K562 (cell line): Measurements from ENCODE around the gene ODF2. TPM values are rescaled to one million over a fixed set of nuclear protein-coding genes. Genes with fewer than 3 reads are reported as not detected.

Source experiments
- ATAC-seq: fragments of 200-7000 bp; cut with Tn5 transposase; 3 replicates; pipeline ENCODE4 v1.9.1; 2020; ENCODE audit warnings: moderate library complexity
- BruUV-seq: library from RNA; stranded (reverse); fragments of 400-500 nt; replicated peaks from 2 replicates; lab custom pipeline; 2021; lab: Mats Ljungman, UMichigan
- CTCF ChIA-PET: fragments of 300-600 bp; formaldehyde crosslinking; extraction: SDS; loops from one replicate; lab custom pipeline; 2021; ENCODE audit warnings: low intra/inter-chr PET ratio; lab: Yijun Ruan, JAX
- POLR2A ChIA-PET: fragments of 300-600, 350-650 bp; sonication (Branson Sonifier 250); formaldehyde crosslinking; extraction: SDS; loops from one replicate; lab custom pipeline; 2021; ENCODE audit warnings: antibody characterized with exemption, inconsistent platforms; lab: Yijun Ruan, JAX
- DNase-seq, 4 experiments: peaks; one replicate each; pipeline versions ENCODE4 v3.0.0 to v3.0.0-alpha.2; 2011 to 2018; ENCODE audit warnings: low spot score in 3 of 4, mixed read lengths in 3 of 4; ENCODE audit errors: extremely low read depth in 1 of 4
- FAIRE-seq: peaks from 2 replicates; lab custom pipeline; 2011; peaks lifted over from hg19 to GRCh38; lab: Jason Lieb, UNC
- H2AFZ ChIP-seq: 2 replicates; pipeline ENCODE4 v1.6.0; 2011; ENCODE audit warnings: low read depth, low read length, control low read depth, inconsistent platforms
- H3K27ac ChIP-seq: fragments of 200-600 bp; 3 replicates; pipeline ENCODE4 v1.8.0; 2011; ENCODE audit warnings: low read depth, mild to moderate bottlenecking, control low read depth, inconsistent platforms, low read length, moderate library complexity, mixed read lengths; ENCODE audit errors: extremely low read depth
- H3K27me3 ChIP-seq, 2 experiments: fragments of 300-600 bp in 1 of 2; 2 replicates in 1 of 2; 3 replicates in 1 of 2; pipeline versions ENCODE4 v1.6.0 to v1.8.0; 2011; ENCODE audit warnings: inconsistent platforms in 2 of 2, low read length in 2 of 2, mild to moderate bottlenecking in 1 of 2, mixed read lengths in 1 of 2, moderate library complexity in 1 of 2; ENCODE audit not compliant: control insufficient read depth in 2 of 2, insufficient read depth in 2 of 2
- H3K36me3 ChIP-seq: fragments of 300-600 bp; 3 replicates; pipeline ENCODE4 v1.8.0; 2011; ENCODE audit warnings: mild to moderate bottlenecking, low read length, inconsistent platforms; ENCODE audit not compliant: control insufficient read depth, insufficient read depth
- H3K4me1 ChIP-seq, 2 experiments: fragments of 200-600 bp in 1 of 2; replicated peaks in 1 of 2; 2 replicates in 1 of 2; 3 replicates in 1 of 2; pipeline versions ENCODE4 v1.5.1 to v1.8.0; 2011; ENCODE audit warnings: inconsistent platforms in 2 of 2, low read length in 2 of 2, mild to moderate bottlenecking in 1 of 2, mixed read lengths in 1 of 2, moderate library complexity in 1 of 2; ENCODE audit not compliant: control insufficient read depth in 2 of 2, insufficient read depth in 2 of 2
- H3K4me2 ChIP-seq: 2 replicates; pipeline ENCODE4 v1.6.1; 2011; ENCODE audit warnings: low read length, control low read depth, inconsistent platforms, mixed read lengths; ENCODE audit not compliant: insufficient read depth
- H3K4me3 ChIP-seq: fragments of 200-600 bp; sonication (generic), shearing (Covaris generic); 2 replicates; pipeline ENCODE4 v1.5.1; 2016; ENCODE audit warnings: control low read depth, inconsistent platforms
- H3K79me2 ChIP-seq: fragments of 200-600 bp; 3 replicates; pipeline ENCODE4 v1.8.0; 2011; ENCODE audit warnings: low read length, inconsistent platforms; ENCODE audit not compliant: control insufficient read depth, insufficient read depth
- H3K9ac ChIP-seq, 2 experiments: 2 replicates each; pipeline versions ENCODE4 v1.6.0 to v1.6.1; 2011; ENCODE audit warnings: low read depth in 2 of 2, low read length in 2 of 2, control low read depth in 1 of 2, inconsistent platforms in 1 of 2, mild to moderate bottlenecking in 1 of 2, mixed read lengths in 1 of 2; ENCODE audit not compliant: insufficient read depth in 1 of 2
- H3K9me1 ChIP-seq: one replicate; pipeline ENCODE4 v1.6.0; 2011; ENCODE audit warnings: inconsistent platforms, mild to moderate bottlenecking, low read length, moderate library complexity; ENCODE audit not compliant: control insufficient read depth, insufficient read depth
- H3K9me3 ChIP-seq: replicated peaks from 2 replicates; pipeline ENCODE4 v1.5.1; 2011; ENCODE audit warnings: low read depth, low read length, inconsistent platforms; ENCODE audit not compliant: control insufficient read depth, insufficient read depth
- H4K20me1 ChIP-seq: replicated peaks from 2 replicates; pipeline ENCODE4 v1.6.1; 2011; ENCODE audit warnings: low read length, inconsistent platforms, mixed read lengths; ENCODE audit not compliant: control insufficient read depth, insufficient read depth
- ARID3B ChIP-seq: fragments of 250-450 bp; sonication (Bioruptor Pico); IDR thresholded peaks from 2 replicates; pipeline ENCODE4 v1.4.0; 2020; ENCODE audit warnings: borderline replicate concordance
- CBX3 ChIP-seq, 2 experiments: IDR thresholded peaks; 1 replicate in 1 of 2; 2 replicates in 1 of 2; pipeline ENCODE4 v1.6.1; 2012; ENCODE audit warnings: inconsistent platforms in 2 of 2, low read length in 2 of 2, borderline replicate concordance in 1 of 2, control low read depth in 1 of 2
- PRPF4 ChIP-seq: fragments of 200-400 bp; formaldehyde crosslinking; IDR thresholded peaks from one replicate; pipeline ENCODE4 v1.6.1; 2017; ENCODE audit warnings: low read length, low read depth, mild to moderate bottlenecking; ENCODE audit not compliant: insufficient read depth, poor library complexity, severe bottlenecking
- PTBP1 ChIP-seq: fragments of 200-400 bp; formaldehyde crosslinking; IDR thresholded peaks from 2 replicates; pipeline ENCODE4 v1.6.1; 2017; ENCODE audit warnings: low read depth, low read length
- THRAP3 ChIP-seq: fragments of 450-650 bp; IDR thresholded peaks from 2 replicates; pipeline ENCODE4 v1.6.1; 2016; ENCODE audit warnings: mild to moderate bottlenecking, inconsistent platforms, borderline replicate concordance
- XRCC4 ChIP-seq: IDR thresholded peaks from one replicate; pipeline ENCODE4 v1.6.1; 2011; ENCODE audit not compliant: insufficient read depth, insufficient read length; ENCODE audit errors: extremely low read depth
- WGBS: fragments of 100-300 bp; shearing (Covaris generic); methylation state at CpG from one replicate; pipeline ENCODE4 v1.1.6; 2016; ENCODE audit warnings: low coverage, mixed read lengths; ENCODE audit not compliant: insufficient coverage; ENCODE audit errors: missing lambda C conversion rate; 5-methylcytosine and 5-hydroxymethylcytosine counted together
- in situ Hi-C: fragments of 300-500 bp; cut with MboI; formaldehyde crosslinking; loops from 4 replicates; pipeline ENCODE4 v1.15.0; 2018; ENCODE audit warnings: inconsistent platforms, mixed read lengths
- intact Hi-C: fragments of 100-400 bp; cut with micrococcal nuclease; formaldehyde crosslinking; loops from 2 replicates; pipeline ENCODE4 v1.14.2; 2022
- polyA plus RNA-seq, 8 experiments: library from polyadenylated mRNA; depleted of rRNA in 4 of 8; stranded (reverse) in 5 of 8; unstranded in 3 of 8; fragments of >200 nt; fragmentation: Nextera tagmentation in 2 of 8; fragmentation: Illumina TruSeq in 1 of 8; extraction: Ambion mirVana in 2 of 8; extraction: Trizol in 1 of 8; gene quantifications; 2 replicates each; pipeline versions ENCODE4 v1.2.1 to v1.2.3, GENCODE V29; 2011 to 2014; ENCODE audit warnings: inconsistent platforms in 1 of 8, missing spikeins in 1 of 8
- total RNA-seq, 7 experiments: library from RNA; depleted of rRNA in 6 of 7; stranded (reverse); fragments of >200 nt in 6 of 7; fragmentation: Illumina TruSeq in 2 of 7; extraction: Trizol in 2 of 7; gene quantifications; 2 replicates each; pipeline versions ENCODE4 v1.2.1 to v1.2.3, GENCODE V29; 2011 to 2021; ENCODE audit warnings: low replicate concordance in 1 of 7
- TF ChIP-seq, protein P1 (sequence below), 2 experiments: fragments of 450-650 bp; conservative IDR thresholded peaks; 2 replicates each; pipeline ENCODE4 v1.6.1; 2017; ENCODE audit warnings: mild to moderate bottlenecking in 2 of 2, moderate library complexity in 2 of 2
- TF ChIP-seq, protein P2 (sequence below): fragments of 450-650 bp; IDR thresholded peaks from 2 replicates; pipeline ENCODE4 v1.6.1; 2014; ENCODE audit warnings: low read depth, mild to moderate bottlenecking, moderate library complexity, borderline replicate concordance

Gene ODF2
- total and polyA plus RNA-seq, 9 of the 15 experiments (the other 6 are each of a cell fraction or from before 2014, with no cell fraction given) = 16.5 to 83.2 (median 69.7) TPM

DNA sequence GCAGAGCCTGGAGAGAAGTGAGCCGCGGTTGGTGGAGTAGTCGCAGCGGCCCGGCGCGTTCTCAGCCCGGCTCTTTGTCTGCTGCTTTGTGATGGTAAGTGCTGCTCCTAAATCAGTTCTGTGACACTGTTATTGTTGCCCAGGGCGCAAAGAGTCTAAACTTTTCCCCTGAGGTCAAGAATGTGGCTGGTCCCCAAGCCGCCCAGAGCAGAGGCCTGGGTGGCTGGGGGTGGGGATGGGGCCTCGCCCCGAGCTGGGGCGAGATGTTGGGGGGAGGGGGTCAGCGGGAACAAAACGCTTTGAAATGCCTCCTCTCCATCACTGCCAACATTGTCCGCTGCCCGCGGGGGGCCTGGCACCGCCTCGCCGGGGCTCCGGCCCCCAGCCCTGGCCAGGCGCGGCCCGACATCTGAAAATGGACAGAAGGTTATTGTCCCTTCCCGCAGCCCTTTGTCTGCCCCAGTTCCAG is 46.8 kb upstream of the ODF2 start:
- 40% methylated on average over 13 of the region's 26 CpGs for WGBS
- Histone ChIP-seq H4K20me1 (no peaks in the 10 kb centered on the region), H3K79me2 (no peaks in the 10 kb centered on the region), H3K4me1 (peaks cover 0 to 22% of the 10 kb centered on the region in 2 experiments; a peak in 2 of 5 replicates), H3K4me2 (no peak overlapping the region), H3K9me3 (no peaks in the 10 kb centered on the region), H3K9me1 (no peaks in the 10 kb centered on the region), H3K27me3 (peaks cover 0 to 6% of the 10 kb centered on the region in 2 experiments; a peak in 2 of 5 replicates), H2AFZ (no peak overlapping the region), H3K4me3 (no peak overlapping the region), H3K27ac (no peak overlapping the region), H3K9ac (no peak overlapping the region), H3K36me3 (no peaks in the 10 kb centered on the region)
- no peak for DNase-seq
- BruUV-seq = no TSS peak
- in situ Hi-C loops = no loop called here
- TF ChIP-seq CBX3 (IDR thresholded peaks at IDR 0.05; ENCODE audit: borderline replicate concordance in 1 of 2, low read length in 2 of 2) = no peak
- no peak for ATAC-seq
- no peak for FAIRE-seq
- ChIA-PET CTCF (interaction anchor here (0.6 to 1.9 kb wide), 2 partner anchors 45 to 47 kb away, joined by 4 read pairs; no protein-coding TSS in a partner anchor), POLR2A (interaction anchor here (0.9 kb wide), 1 partner anchor 9 kb away, joined by 3 read pairs; no protein-coding TSS in a partner anchor)
- intact Hi-C loops = no loop called here

DNA sequence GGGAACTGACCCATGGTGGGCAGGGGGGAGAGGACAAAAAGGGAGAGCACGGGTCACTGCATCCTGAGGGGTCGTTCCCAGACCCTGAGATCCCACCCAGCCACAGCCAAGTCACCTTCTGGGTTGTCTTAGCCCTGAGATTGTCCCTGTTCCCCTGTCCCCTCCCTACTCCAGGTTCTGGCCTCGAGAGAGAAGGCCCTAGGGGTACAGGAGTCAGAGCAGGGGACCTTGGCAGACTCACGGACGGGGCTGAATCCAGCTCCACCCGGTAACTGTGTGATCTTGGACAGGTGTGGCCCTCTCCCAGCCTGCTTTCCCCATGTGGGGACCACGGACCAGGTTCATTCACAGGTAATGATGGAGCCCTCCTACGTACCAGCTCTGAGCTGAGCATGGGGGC is 46.4 kb upstream of the ODF2 start:
- ChIA-PET CTCF (interaction anchor here (0.6 to 1.9 kb wide), 2 partner anchors 31 to 48 kb away, joined by 4 read pairs; no protein-coding TSS in a partner anchor), POLR2A (interaction anchor here (0.7 to 2.0 kb wide), 5 partner anchors 8 to 15 kb away, joined by 3 to 12 read pairs (median 3); partner anchors contain the start of gene CERCAM)
- no peaks in the 10 kb centered on the region for H3K36me3 ChIP-seq
- in situ Hi-C loops = no loop called here
- no peaks in the 10 kb centered on the region for H3K79me2 ChIP-seq
- H3K4me3 ChIP-seq = no peak overlapping the region
- WGBS = 11% methylated on average over 8 of the region's 8 CpGs
- H3K27ac ChIP-seq = no peak overlapping the region
- ATAC-seq (no peak; the same call in 2 of the 3 replicates), FAIRE-seq (no peak), DNase-seq (no peak)
- no peak overlapping the region for H3K4me2 ChIP-seq
- no TSS peak for BruUV-seq
- H3K4me1 ChIP-seq = peaks cover 0 to 22% of the 10 kb centered on the region in 2 experiments; a peak in 2 of 5 replicates
- no peaks in the 10 kb centered on the region for H3K9me3 ChIP-seq
- H3K27me3 ChIP-seq = peaks cover 0 to 6% of the 10 kb centered on the region in 2 experiments; a peak in 2 of 5 replicates
- no peak overlapping the region for H2AFZ ChIP-seq
- no peaks in the 10 kb centered on the region for H3K9me1 ChIP-seq
- intact Hi-C loops = no loop called here
- H4K20me1 ChIP-seq = no peaks in the 10 kb centered on the region
- no peak overlapping the region for H3K9ac ChIP-seq
- no peak for TF ChIP-seq PTBP1
- TF ChIP-seq, protein P1, sequence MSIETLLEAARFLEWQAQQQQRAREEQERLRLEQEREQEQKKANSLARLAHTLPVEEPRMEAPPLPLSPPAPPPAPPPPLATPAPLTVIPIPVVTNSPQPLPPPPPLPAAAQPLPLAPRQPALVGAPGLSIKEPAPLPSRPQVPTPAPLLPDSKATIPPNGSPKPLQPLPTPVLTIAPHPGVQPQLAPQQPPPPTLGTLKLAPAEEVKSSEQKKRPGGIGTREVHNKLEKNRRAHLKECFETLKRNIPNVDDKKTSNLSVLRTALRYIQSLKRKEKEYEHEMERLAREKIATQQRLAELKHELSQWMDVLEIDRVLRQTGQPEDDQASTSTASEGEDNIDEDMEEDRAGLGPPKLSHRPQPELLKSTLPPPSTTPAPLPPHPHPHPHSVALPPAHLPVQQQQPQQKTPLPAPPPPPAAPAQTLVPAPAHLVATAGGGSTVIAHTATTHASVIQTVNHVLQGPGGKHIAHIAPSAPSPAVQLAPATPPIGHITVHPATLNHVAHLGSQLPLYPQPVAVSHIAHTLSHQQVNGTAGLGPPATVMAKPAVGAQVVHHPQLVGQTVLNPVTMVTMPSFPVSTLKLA (conservative IDR thresholded peaks at IDR 0.05) = no peak
- TF ChIP-seq PRPF4 = no peak
- TF ChIP-seq, protein P2, sequence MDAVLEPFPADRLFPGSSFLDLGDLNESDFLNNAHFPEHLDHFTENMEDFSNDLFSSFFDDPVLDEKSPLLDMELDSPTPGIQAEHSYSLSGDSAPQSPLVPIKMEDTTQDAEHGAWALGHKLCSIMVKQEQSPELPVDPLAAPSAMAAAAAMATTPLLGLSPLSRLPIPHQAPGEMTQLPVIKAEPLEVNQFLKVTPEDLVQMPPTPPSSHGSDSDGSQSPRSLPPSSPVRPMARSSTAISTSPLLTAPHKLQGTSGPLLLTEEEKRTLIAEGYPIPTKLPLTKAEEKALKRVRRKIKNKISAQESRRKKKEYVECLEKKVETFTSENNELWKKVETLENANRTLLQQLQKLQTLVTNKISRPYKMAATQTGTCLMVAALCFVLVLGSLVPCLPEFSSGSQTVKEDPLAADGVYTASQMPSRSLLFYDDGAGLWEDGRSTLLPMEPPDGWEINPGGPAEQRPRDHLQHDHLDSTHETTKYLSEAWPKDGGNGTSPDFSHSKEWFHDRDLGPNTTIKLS = no peak
- TF ChIP-seq ARID3B (CRISPR knock-in tag) = no peak
- TF ChIP-seq XRCC4 = no peak
- TF ChIP-seq THRAP3 = no peak
